Vagina (tissue), 2 donors: ENCODE measurements around the gene TENM4.
A peak's percentile ranks its signal among the peaks of the same experiment; 100 is the strongest.

Experiments
- POLR2A ChIP-seq, 2 donors: fragments of 450-650 bp; IDR thresholded peaks; one replicate each; pipeline ENCODE4 v1.6.1; 2017; ENCODE audit warnings: antibody characterized with exemption in 2 of 2, mild to moderate bottlenecking in 2 of 2, moderate library complexity in 2 of 2
- POLR2AphosphoS5 ChIP-seq, 2 donors: sonication (generic); formaldehyde crosslinking; IDR thresholded peaks; one replicate each; pipeline ENCODE4 v1.9.0; 2017; ENCODE audit warnings: antibody characterized with exemption in 2 of 2, mild to moderate bottlenecking in 2 of 2, low read depth in 1 of 2; ENCODE audit not compliant: insufficient read depth in 1 of 2
- TF ChIP-seq, protein P1 (sequence below), 3 experiments: fragments of 450-650 bp in 2 of 3; fragments of 200-600 bp in 1 of 3; sonication (generic) in 1 of 3; IDR thresholded peaks; one replicate each; pipeline ENCODE4 v1.5.1; 2017 to 2019; ENCODE audit warnings: antibody characterized with exemption in 3 of 3, mild to moderate bottlenecking in 2 of 3, moderate library complexity in 2 of 3

DNA sequence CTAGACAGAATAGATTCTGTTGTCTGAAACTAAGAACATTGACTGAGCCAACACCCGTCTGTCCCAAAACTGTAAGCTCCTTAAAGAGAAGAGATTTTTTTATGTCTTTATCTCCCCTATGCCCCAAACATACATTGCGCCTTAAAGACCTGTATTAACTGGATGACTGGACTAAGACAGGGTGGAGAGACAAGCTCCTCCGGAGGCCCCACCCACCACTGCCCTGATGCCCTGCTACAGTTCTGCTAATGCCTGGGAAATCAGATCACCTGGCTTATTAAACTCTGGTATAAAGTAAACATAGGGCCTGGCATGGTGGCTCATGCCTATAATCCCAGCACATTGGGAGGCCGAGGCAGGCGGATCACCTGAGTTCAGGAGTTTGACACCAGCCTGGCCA lies 203.7 kb downstream of the TENM4 start:
- TF ChIP-seq POLR2AphosphoS5 (IDR thresholded peaks at IDR 0.05; ENCODE audit: insufficient read depth in 1 of 2, low read depth in 1 of 2), result peak in 1 of 2 donors; percentile 14
- TF ChIP-seq, protein P1, sequence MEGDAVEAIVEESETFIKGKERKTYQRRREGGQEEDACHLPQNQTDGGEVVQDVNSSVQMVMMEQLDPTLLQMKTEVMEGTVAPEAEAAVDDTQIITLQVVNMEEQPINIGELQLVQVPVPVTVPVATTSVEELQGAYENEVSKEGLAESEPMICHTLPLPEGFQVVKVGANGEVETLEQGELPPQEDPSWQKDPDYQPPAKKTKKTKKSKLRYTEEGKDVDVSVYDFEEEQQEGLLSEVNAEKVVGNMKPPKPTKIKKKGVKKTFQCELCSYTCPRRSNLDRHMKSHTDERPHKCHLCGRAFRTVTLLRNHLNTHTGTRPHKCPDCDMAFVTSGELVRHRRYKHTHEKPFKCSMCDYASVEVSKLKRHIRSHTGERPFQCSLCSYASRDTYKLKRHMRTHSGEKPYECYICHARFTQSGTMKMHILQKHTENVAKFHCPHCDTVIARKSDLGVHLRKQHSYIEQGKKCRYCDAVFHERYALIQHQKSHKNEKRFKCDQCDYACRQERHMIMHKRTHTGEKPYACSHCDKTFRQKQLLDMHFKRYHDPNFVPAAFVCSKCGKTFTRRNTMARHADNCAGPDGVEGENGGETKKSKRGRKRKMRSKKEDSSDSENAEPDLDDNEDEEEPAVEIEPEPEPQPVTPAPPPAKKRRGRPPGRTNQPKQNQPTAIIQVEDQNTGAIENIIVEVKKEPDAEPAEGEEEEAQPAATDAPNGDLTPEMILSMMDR (IDR thresholded peaks at IDR 0.05), result no peak
- no peak for TF ChIP-seq POLR2A (IDR thresholded peaks at IDR 0.05)
